RPMI8226 (cell line): Measurements from ENCODE around the gene TBC1D5.

Experiments used
- DNase-seq: peaks from one replicate; pipeline ENCODE4 v3.0.0-alpha.2; 2015

TBC1D5 gene

DNA sequence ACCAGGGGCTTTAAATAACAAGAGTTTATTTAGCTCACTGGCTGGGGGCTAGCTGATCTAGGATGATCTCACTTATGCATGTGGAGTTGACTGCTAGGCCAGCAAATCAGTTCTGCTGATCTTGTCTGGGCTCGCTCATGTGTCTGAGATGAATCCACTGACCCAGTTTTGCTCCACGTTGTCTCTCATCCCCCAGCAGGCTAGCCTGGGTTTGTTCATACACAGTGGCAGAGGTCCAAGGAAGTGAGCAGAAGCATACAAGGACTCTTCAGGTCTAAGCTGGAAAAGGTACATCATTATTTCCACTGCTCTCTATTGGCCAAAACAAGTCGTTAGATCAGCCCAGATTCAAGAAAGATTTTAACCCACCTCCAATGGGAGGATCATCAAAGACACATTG, 619.7 kb downstream of the TBC1D5 start:
- no peak for DNase-seq

GRCh38 chr3:17121336-17121735, 621.1 kb downstream of the TBC1D5 start:
- DNase-seq = no peak

- DNase-seq = no peak
Observed at GRCh38 chr3:17120115-17120514, 622.3 kb downstream of the TBC1D5 start.

DNA sequence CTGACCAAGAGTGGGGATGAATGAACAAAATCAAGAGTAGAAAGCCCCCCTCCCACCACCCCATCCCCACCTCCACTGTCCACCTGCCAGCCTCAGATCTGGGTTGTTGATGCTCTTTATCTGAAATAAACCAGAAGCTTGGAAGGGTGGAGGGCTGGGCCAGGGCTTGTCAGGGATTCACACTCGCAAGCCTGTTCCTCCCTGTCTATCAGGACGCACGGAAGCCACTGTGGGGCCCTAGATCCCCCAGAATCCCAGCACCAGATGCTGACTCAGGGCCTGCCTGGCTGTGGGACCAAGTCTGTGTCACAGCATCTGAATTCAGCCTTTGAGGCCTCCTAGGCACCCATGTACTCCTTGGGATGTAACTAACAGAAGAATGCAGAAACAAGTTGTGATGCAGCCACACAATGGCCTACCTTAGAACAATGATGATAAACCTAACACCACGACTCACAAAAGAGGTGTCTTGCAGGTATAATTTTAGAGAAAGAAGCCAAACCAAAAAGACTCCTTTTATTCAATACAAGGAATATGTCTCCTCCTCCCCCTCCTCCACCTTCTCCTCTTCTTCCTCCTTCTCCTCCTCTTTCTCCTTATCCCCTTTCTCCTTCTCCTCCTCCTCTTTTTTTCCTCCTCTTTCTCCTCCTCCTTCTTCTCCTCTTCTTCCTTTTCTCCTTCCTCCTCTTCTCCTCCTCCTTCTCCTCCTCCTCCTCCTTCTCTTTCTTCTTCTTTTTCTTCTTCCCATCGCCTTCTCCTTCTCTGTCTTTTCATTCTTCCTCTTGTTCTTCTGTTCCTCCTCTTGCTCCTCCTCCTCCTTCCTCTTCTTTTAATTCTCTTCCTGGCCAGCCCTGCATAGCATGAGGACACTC, 623.0 kb downstream of the TBC1D5 start:
- DNase-seq = no peak

GRCh38 chr3:17118771-17119170, 623.7 kb downstream of the TBC1D5 start:
- DNase-seq = no peak

- no peak for DNase-seq
Observed at GRCh38 chr3:17116007-17116600, 626.3 kb downstream of the TBC1D5 start.

DNA sequence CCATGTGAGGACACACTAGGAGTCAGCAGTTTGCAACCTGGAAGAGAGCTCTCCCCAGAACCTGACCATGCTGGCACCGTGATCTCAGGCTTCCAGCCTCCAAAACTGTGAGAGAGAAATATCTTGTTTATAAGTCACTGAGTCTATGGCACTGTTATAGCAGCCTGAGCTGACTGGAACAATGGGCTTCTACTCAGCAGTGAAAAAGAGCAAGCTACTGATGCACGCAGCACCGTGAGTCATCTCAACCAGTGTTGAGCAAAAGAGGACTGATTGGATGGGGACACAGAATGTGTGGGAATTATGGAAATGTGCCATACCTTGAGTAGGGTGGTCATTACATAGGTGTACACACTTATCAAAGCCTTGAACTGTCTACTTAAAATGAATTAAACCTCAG, 627.2 kb downstream of the TBC1D5 start:
- no peak for DNase-seq

- no peak for DNase-seq
Observed at GRCh38 chr3:17111586-17111985, 630.8 kb downstream of the TBC1D5 start.

GRCh38 chr3:17110660-17111396, 631.6 kb downstream of the TBC1D5 start:
- DNase-seq = no peak
